ENCODE results near the gene CABP1.

DNA sequence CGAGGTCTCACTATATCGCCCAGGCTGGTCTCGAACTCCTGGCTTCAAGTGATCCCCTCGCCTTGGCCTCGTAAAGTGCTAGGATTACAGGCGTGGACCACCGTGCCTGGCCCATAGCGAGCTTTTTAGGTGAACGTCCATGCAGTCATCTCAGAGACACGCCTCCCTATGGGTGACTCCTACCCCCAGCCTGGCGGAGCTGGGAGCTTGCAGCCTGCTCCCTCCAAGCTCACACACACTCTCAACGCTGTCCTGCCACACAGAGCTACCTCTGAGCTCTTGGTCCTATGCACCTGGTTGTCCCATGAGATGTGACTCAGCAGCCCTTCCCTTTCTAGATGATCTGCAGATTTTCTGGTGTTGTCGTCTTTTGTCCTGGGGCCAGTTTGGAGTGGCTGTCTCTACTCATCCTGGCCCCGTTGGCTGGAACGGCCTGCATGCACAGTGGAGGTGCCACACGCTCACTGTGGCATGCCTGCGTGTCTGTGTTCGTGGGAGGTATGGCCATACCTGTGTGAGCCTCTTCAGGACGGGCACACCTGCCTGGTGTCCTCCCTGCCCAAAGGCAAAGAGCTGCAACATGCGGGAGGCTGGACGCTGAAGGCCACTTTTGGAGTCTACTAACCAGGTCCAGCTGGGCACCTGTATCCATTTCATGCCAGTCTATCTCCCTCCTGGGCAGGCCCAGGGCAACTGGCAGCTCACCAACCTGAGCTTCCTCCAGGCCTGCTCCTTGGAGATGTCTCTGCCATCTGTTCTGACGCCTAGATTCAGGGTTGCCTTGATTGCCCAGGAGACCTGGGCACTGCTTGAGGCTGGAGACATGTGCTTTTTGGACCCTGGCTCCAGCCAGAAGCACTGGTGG is 18.1 kb downstream of the CABP1 start:
- TF ChIP-seq EP300 (IDR thresholded peaks at IDR 0.05; ENCODE audit: low read depth), result no peak
- TF ChIP-seq, protein P1, sequence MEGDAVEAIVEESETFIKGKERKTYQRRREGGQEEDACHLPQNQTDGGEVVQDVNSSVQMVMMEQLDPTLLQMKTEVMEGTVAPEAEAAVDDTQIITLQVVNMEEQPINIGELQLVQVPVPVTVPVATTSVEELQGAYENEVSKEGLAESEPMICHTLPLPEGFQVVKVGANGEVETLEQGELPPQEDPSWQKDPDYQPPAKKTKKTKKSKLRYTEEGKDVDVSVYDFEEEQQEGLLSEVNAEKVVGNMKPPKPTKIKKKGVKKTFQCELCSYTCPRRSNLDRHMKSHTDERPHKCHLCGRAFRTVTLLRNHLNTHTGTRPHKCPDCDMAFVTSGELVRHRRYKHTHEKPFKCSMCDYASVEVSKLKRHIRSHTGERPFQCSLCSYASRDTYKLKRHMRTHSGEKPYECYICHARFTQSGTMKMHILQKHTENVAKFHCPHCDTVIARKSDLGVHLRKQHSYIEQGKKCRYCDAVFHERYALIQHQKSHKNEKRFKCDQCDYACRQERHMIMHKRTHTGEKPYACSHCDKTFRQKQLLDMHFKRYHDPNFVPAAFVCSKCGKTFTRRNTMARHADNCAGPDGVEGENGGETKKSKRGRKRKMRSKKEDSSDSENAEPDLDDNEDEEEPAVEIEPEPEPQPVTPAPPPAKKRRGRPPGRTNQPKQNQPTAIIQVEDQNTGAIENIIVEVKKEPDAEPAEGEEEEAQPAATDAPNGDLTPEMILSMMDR (IDR thresholded peaks at IDR 0.05), result no peak
